ENCODE data around the gene RMC1.
"Not testable (repeated sequence)": the region's sequence is repeated elsewhere in the genome, so short reads cannot be mapped to it uniquely, and the experiment has no call there.

RMC1 gene

GRCh38 chr18:23550898-23551297 is 47.6 kb downstream of the RMC1 start:
- no peak overlapping the region for H3K4me3 ChIP-seq (ENCODE audit: low read depth in 1 of 5, low read length in 5 of 5)
- H3K27ac ChIP-seq (ENCODE audit: low read depth, low read length): no peak overlapping the region
- no peaks in the 10 kb centered on the region for H3K27me3 ChIP-seq (ENCODE audit: control insufficient read depth in 5 of 5, insufficient read depth in 4 of 5, low read length in 5 of 5)
- peaks cover 16 to 83% (median 69%) of the 10 kb centered on the region in 5 donors for H3K36me3 ChIP-seq (ENCODE audit: control insufficient read depth in 5 of 5, insufficient read depth in 5 of 5, low read length in 5 of 5)
- peaks cover 0 to 17% (median 13%) of the 10 kb centered on the region in 5 donors for H3K4me1 ChIP-seq (ENCODE audit: control insufficient read depth in 5 of 5, insufficient read depth in 5 of 5, low read length in 5 of 5)
- no peak overlapping the region for H3K9ac ChIP-seq (ENCODE audit: low read length in 5 of 5)
- H3K9me3 ChIP-seq (ENCODE audit: control insufficient read depth in 5 of 5, low read length in 5 of 5): no peaks in the 10 kb centered on the region

- Histone ChIP-seq H3K4me1 (ENCODE audit: control insufficient read depth in 5 of 5, insufficient read depth in 5 of 5, low read length in 5 of 5) (peaks cover 0 to 17% (median 13%) of the 10 kb centered on the region in 5 donors), H3K27ac (ENCODE audit: low read depth, low read length) (no peak overlapping the region), H3K9me3 (ENCODE audit: control insufficient read depth in 5 of 5, low read length in 5 of 5) (no peaks in the 10 kb centered on the region), H3K27me3 (ENCODE audit: control insufficient read depth in 5 of 5, insufficient read depth in 4 of 5, low read length in 5 of 5) (no peaks in the 10 kb centered on the region), H3K4me3 (ENCODE audit: low read depth in 1 of 5, low read length in 5 of 5) (no peak overlapping the region), H3K36me3 (ENCODE audit: control insufficient read depth in 5 of 5, insufficient read depth in 5 of 5, low read length in 5 of 5) (peaks cover 13 to 86% (median 73%) of the 10 kb centered on the region in 5 donors), H3K9ac (ENCODE audit: low read length in 5 of 5) (no peak overlapping the region)
These were observed 48.7 kb downstream of the RMC1 start for GRCh38 chr18:23551978-23552377.

GRCh38 chr18:23552505-23552904 is 49.2 kb downstream of the RMC1 start:
- H3K27ac ChIP-seq (ENCODE audit: low read depth, low read length): peak overlapping the region; percentile 20

GRCh38 chr18:23553887-23554286 is 50.6 kb downstream of the RMC1 start:
- Histone ChIP-seq H3K27ac (ENCODE audit: low read depth, low read length) (peak overlapping the region; percentile 20), H3K36me3 (ENCODE audit: control insufficient read depth in 5 of 5, insufficient read depth in 5 of 5, low read length in 5 of 5) (peaks cover 22 to 89% (median 68%) of the 10 kb centered on the region in 5 donors), H3K4me3 (ENCODE audit: low read depth in 1 of 5, low read length in 5 of 5) (no peak overlapping the region), H3K27me3 (ENCODE audit: control insufficient read depth in 5 of 5, insufficient read depth in 4 of 5, low read length in 5 of 5) (no peaks in the 10 kb centered on the region), H3K9ac (ENCODE audit: low read length in 5 of 5) (no peak overlapping the region), H3K4me1 (ENCODE audit: control insufficient read depth in 5 of 5, insufficient read depth in 5 of 5, low read length in 5 of 5) (peaks cover 0 to 17% (median 13%) of the 10 kb centered on the region in 5 donors), H3K9me3 (ENCODE audit: control insufficient read depth in 5 of 5, low read length in 5 of 5) (no peaks in the 10 kb centered on the region)

More at GRCh38 chr18:23552505-23552904, 49.2 kb downstream of the RMC1 start:
- Histone ChIP-seq H3K27me3 (ENCODE audit: control insufficient read depth in 5 of 5, insufficient read depth in 4 of 5, low read length in 5 of 5) (no peaks in the 10 kb centered on the region), H3K4me3 (ENCODE audit: low read depth in 1 of 5, low read length in 5 of 5) (no peak overlapping the region), H3K9ac (ENCODE audit: low read length in 5 of 5) (no peak overlapping the region), H3K9me3 (ENCODE audit: control insufficient read depth in 5 of 5, low read length in 5 of 5) (no peaks in the 10 kb centered on the region), H3K36me3 (ENCODE audit: control insufficient read depth in 5 of 5, insufficient read depth in 5 of 5, low read length in 5 of 5) (peaks cover 14 to 86% (median 69%) of the 10 kb centered on the region in 5 donors), H3K4me1 (ENCODE audit: control insufficient read depth in 5 of 5, insufficient read depth in 5 of 5, low read length in 5 of 5) (peaks cover 0 to 17% (median 13%) of the 10 kb centered on the region in 5 donors)

- H3K27me3 ChIP-seq (ENCODE audit: control insufficient read depth in 5 of 5, insufficient read depth in 4 of 5, low read length in 5 of 5): no peaks in the 10 kb centered on the region
- no peak overlapping the region for H3K9ac ChIP-seq (ENCODE audit: low read length in 5 of 5)
- H3K36me3 ChIP-seq (ENCODE audit: control insufficient read depth in 5 of 5, insufficient read depth in 5 of 5, low read length in 5 of 5): peaks cover 24 to 92% (median 75%) of the 10 kb centered on the region in 5 donors
- H3K4me1 ChIP-seq (ENCODE audit: control insufficient read depth in 5 of 5, insufficient read depth in 5 of 5, low read length in 5 of 5): peaks cover 0 to 17% (median 13%) of the 10 kb centered on the region in 5 donors
- H3K27ac ChIP-seq (ENCODE audit: low read depth, low read length): no peak overlapping the region
- no peak overlapping the region for H3K4me3 ChIP-seq (ENCODE audit: low read depth in 1 of 5, low read length in 5 of 5)
- H3K9me3 ChIP-seq (ENCODE audit: control insufficient read depth in 5 of 5, low read length in 5 of 5): no peaks in the 10 kb centered on the region
These were observed 53.0 kb downstream of the RMC1 start for GRCh38 chr18:23556145-23556780.

GRCh38 chr18:23557511-23557910 is 54.2 kb downstream of the RMC1 start:
- H3K27me3 ChIP-seq (ENCODE audit: control insufficient read depth in 5 of 5, insufficient read depth in 4 of 5, low read length in 5 of 5); H3K9me3 ChIP-seq (ENCODE audit: control insufficient read depth in 5 of 5, low read length in 5 of 5); H3K9ac ChIP-seq (ENCODE audit: low read length in 5 of 5); H3K27ac ChIP-seq (ENCODE audit: low read depth, low read length); H3K4me3 ChIP-seq (ENCODE audit: low read depth in 1 of 5, low read length in 5 of 5): not testable (repeated sequence)
- Histone ChIP-seq H3K4me1 (ENCODE audit: control insufficient read depth in 5 of 5, insufficient read depth in 5 of 5, low read length in 5 of 5) (peaks cover 0 to 15% (median 12%) of the 10 kb centered on the region in 5 donors), H3K36me3 (ENCODE audit: control insufficient read depth in 5 of 5, insufficient read depth in 5 of 5, low read length in 5 of 5) (peaks cover 27 to 86% (median 68%) of the 10 kb centered on the region in 5 donors)

GRCh38 chr18:23560186-23560585 is 56.9 kb downstream of the RMC1 start:
- Histone ChIP-seq H3K4me1 (ENCODE audit: control insufficient read depth in 5 of 5, insufficient read depth in 5 of 5, low read length in 5 of 5) (no peaks in the 10 kb centered on the region), H3K36me3 (ENCODE audit: control insufficient read depth in 5 of 5, insufficient read depth in 5 of 5, low read length in 5 of 5) (peaks cover 22 to 78% (median 57%) of the 10 kb centered on the region in 5 donors), H3K4me3 (ENCODE audit: low read depth in 1 of 5, low read length in 5 of 5) (no peak overlapping the region), H3K9me3 (ENCODE audit: control insufficient read depth in 5 of 5, low read length in 5 of 5) (no peaks in the 10 kb centered on the region), H3K27me3 (ENCODE audit: control insufficient read depth in 5 of 5, insufficient read depth in 4 of 5, low read length in 5 of 5) (no peaks in the 10 kb centered on the region), H3K9ac (ENCODE audit: low read length in 5 of 5) (no peak overlapping the region), H3K27ac (ENCODE audit: low read depth, low read length) (no peak overlapping the region)

- Histone ChIP-seq H3K36me3 (ENCODE audit: control insufficient read depth in 5 of 5, insufficient read depth in 5 of 5, low read length in 5 of 5) (peaks cover 28 to 67% (median 55%) of the 10 kb centered on the region in 5 donors), H3K9me3 (ENCODE audit: control insufficient read depth in 5 of 5, low read length in 5 of 5) (no peaks in the 10 kb centered on the region), H3K4me3 (ENCODE audit: low read depth in 1 of 5, low read length in 5 of 5) (no peak overlapping the region), H3K27me3 (ENCODE audit: control insufficient read depth in 5 of 5, insufficient read depth in 4 of 5, low read length in 5 of 5) (no peaks in the 10 kb centered on the region), H3K27ac (ENCODE audit: low read depth, low read length) (no peak overlapping the region), H3K9ac (ENCODE audit: low read length in 5 of 5) (no peak overlapping the region), H3K4me1 (ENCODE audit: control insufficient read depth in 5 of 5, insufficient read depth in 5 of 5, low read length in 5 of 5) (peaks cover 0 to 6% (median 0%) of the 10 kb centered on the region in 5 donors)
These were observed 60.2 kb downstream of the RMC1 start for GRCh38 chr18:23563377-23564043.

- H3K9me3 ChIP-seq (ENCODE audit: control insufficient read depth in 5 of 5, low read length in 5 of 5): no peaks in the 10 kb centered on the region
- H3K4me3 ChIP-seq (ENCODE audit: low read depth in 1 of 5, low read length in 5 of 5): no peak overlapping the region
- peaks cover 0 to 24% (median 6%) of the 10 kb centered on the region in 5 donors for H3K4me1 ChIP-seq (ENCODE audit: control insufficient read depth in 5 of 5, insufficient read depth in 5 of 5, low read length in 5 of 5)
- no peak overlapping the region for H3K9ac ChIP-seq (ENCODE audit: low read length in 5 of 5)
- H3K27ac ChIP-seq (ENCODE audit: low read depth, low read length): no peak overlapping the region
- H3K36me3 ChIP-seq (ENCODE audit: control insufficient read depth in 5 of 5, insufficient read depth in 5 of 5, low read length in 5 of 5): peaks cover 28 to 56% (median 42%) of the 10 kb centered on the region in 5 donors
- H3K27me3 ChIP-seq (ENCODE audit: control insufficient read depth in 5 of 5, insufficient read depth in 4 of 5, low read length in 5 of 5): no peaks in the 10 kb centered on the region
These were observed 62.7 kb downstream of the RMC1 start for GRCh38 chr18:23565916-23566547.

GRCh38 chr18:23567671-23568070 is 64.4 kb downstream of the RMC1 start:
- Histone ChIP-seq H3K9me3 (ENCODE audit: control insufficient read depth in 5 of 5, low read length in 5 of 5) (no peaks in the 10 kb centered on the region), H3K9ac (ENCODE audit: low read length in 5 of 5) (no peak overlapping the region), H3K27ac (ENCODE audit: low read depth, low read length) (no peak overlapping the region), H3K27me3 (ENCODE audit: control insufficient read depth in 5 of 5, insufficient read depth in 4 of 5, low read length in 5 of 5) (no peaks in the 10 kb centered on the region), H3K36me3 (ENCODE audit: control insufficient read depth in 5 of 5, insufficient read depth in 5 of 5, low read length in 5 of 5) (peaks cover 25 to 60% (median 35%) of the 10 kb centered on the region in 5 donors), H3K4me3 (ENCODE audit: low read depth in 1 of 5, low read length in 5 of 5) (no peak overlapping the region), H3K4me1 (ENCODE audit: control insufficient read depth in 5 of 5, insufficient read depth in 5 of 5, low read length in 5 of 5) (peaks cover 0 to 33% (median 7%) of the 10 kb centered on the region in 5 donors)

Data from subcutaneous abdominal adipose tissue (tissue), 5 donors.